IMR-90 (cell line): ENCODE results near the gene SPATA31D1. TPM values are rescaled to one million over a fixed set of nuclear protein-coding genes. Genes with fewer than 3 reads are reported as not detected.

Experiments
- ATAC-seq: fragments of 200-7000 bp; cut with Tn5 transposase; 2 replicates; pipeline ENCODE4 v1.9.1; 2020; ENCODE audit warnings: low read depth, mild to moderate bottlenecking, moderate library complexity
- BruUV-seq: library from RNA; stranded (reverse); fragments of 400-500 nt; replicated peaks from 2 replicates; lab custom pipeline; 2021; lab: Mats Ljungman, UMichigan
- CTCF ChIA-PET: fragments of 300-600 bp; formaldehyde crosslinking; extraction: SDS; loops from one replicate; lab custom pipeline; 2021; ENCODE audit warnings: antibody characterized with exemption; lab: Yijun Ruan, JAX
- POLR2A ChIA-PET: fragments of 300-600 bp; sonication (Branson Sonifier 250); formaldehyde crosslinking; loops from one replicate; lab custom pipeline; 2022; ENCODE audit warnings: antibody characterized with exemption; ENCODE audit not compliant: unreplicated experiment; lab: Charles Lee
- DNase-seq: peaks from one replicate; pipeline ENCODE4 v3.0.0; 2013
- H2AFZ ChIP-seq: replicated peaks from 2 replicates; pipeline ENCODE3; 2013; ENCODE audit warnings: low read length, mild to moderate bottlenecking; ENCODE audit not compliant: poor library complexity
- H2AK5ac ChIP-seq: 2 replicates; pipeline ENCODE4 v1.6.1; 2013; ENCODE audit warnings: low read depth, low read length, inconsistent platforms
- H2AK9ac ChIP-seq: replicated peaks from 2 replicates; pipeline ENCODE3; 2013; ENCODE audit warnings: mild to moderate bottlenecking, low read depth, low read length, moderate library complexity; ENCODE audit not compliant: poor library complexity
- H2BK120ac ChIP-seq: 2 replicates; pipeline ENCODE4 v1.6.1; 2013; ENCODE audit warnings: low read depth, low read length, inconsistent platforms
- H2BK15ac ChIP-seq: 3 replicates; pipeline ENCODE4 v1.6.1; 2013; ENCODE audit warnings: low read depth, low read length, inconsistent platforms
- H2BK20ac ChIP-seq: 2 replicates; pipeline ENCODE4 v1.6.1; 2013; ENCODE audit warnings: low read depth, mild to moderate bottlenecking, inconsistent platforms, low read length, moderate library complexity
- H2BK5ac ChIP-seq: 2 replicates; pipeline ENCODE4 v1.6.1; 2013; ENCODE audit warnings: mild to moderate bottlenecking, low read depth, low read length, inconsistent platforms; ENCODE audit not compliant: poor library complexity, severe bottlenecking
- H3K14ac ChIP-seq: replicated peaks from 2 replicates; pipeline ENCODE4 v1.6.1; 2013; ENCODE audit warnings: low read depth, low read length, inconsistent platforms
- H3K18ac ChIP-seq: 2 replicates; pipeline ENCODE4 v1.6.1; 2013; ENCODE audit warnings: low read depth, low read length, control low read depth
- H3K23ac ChIP-seq: 2 replicates; pipeline ENCODE4 v1.6.1; 2013; ENCODE audit warnings: low read depth, low read length, inconsistent platforms
- H3K27ac ChIP-seq: 2 replicates; pipeline ENCODE4 v1.5.1; 2013; ENCODE audit warnings: mild to moderate bottlenecking, control low read depth, low read length; ENCODE audit not compliant: insufficient read depth
- H3K27me3 ChIP-seq: 2 replicates; pipeline ENCODE4 v1.6.1; 2013; ENCODE audit warnings: low read length; ENCODE audit not compliant: control insufficient read depth, insufficient read depth
- H3K36me3 ChIP-seq: 2 replicates; pipeline ENCODE4 v1.6.1; 2013; ENCODE audit warnings: low read length, mixed read lengths; ENCODE audit not compliant: control insufficient read depth, insufficient read depth
- H3K4ac ChIP-seq: 2 replicates; pipeline ENCODE4 v1.6.1; 2013; ENCODE audit warnings: low read depth, low read length, inconsistent platforms
- H3K4me1 ChIP-seq: 2 replicates; pipeline ENCODE4 v1.6.1; 2013; ENCODE audit warnings: low read length, mixed read lengths; ENCODE audit not compliant: control insufficient read depth, insufficient read depth
- H3K4me2 ChIP-seq: 2 replicates; pipeline ENCODE4 v1.6.1; 2013; ENCODE audit warnings: low read depth, mild to moderate bottlenecking, control low read depth, low read length, moderate library complexity
- H3K4me3 ChIP-seq: 2 replicates; pipeline ENCODE4 v1.5.1; 2013; ENCODE audit warnings: low read depth, mild to moderate bottlenecking, control low read depth, low read length, moderate library complexity; ENCODE audit not compliant: insufficient read depth
- H3K56ac ChIP-seq: 2 replicates; pipeline ENCODE4 v1.6.1; 2013; ENCODE audit warnings: low read length, inconsistent platforms; ENCODE audit not compliant: insufficient read depth; ENCODE audit errors: extremely low read depth
- H3K79me1 ChIP-seq, 2 experiments: 2 replicates each; pipeline ENCODE4 v1.6.1; 2013; ENCODE audit warnings: low read length in 2 of 2, inconsistent platforms in 1 of 2, low read depth in 1 of 2
- H3K9ac ChIP-seq: 2 replicates; pipeline ENCODE4 v1.6.1; 2013; ENCODE audit warnings: low read depth, low read length, control low read depth
- H3K9me1 ChIP-seq: 2 replicates; pipeline ENCODE4 v1.6.1; 2013; ENCODE audit warnings: low read length, inconsistent platforms; ENCODE audit not compliant: insufficient read depth
- H3K9me3 ChIP-seq: 2 replicates; pipeline ENCODE4 v1.6.1; 2013; ENCODE audit warnings: low read length; ENCODE audit not compliant: control insufficient read depth, insufficient read depth
- H4K20me1 ChIP-seq: 2 replicates; pipeline ENCODE4 v1.6.1; 2013; ENCODE audit warnings: low read length, inconsistent platforms; ENCODE audit not compliant: insufficient read depth
- H4K5ac ChIP-seq: 2 replicates; pipeline ENCODE4 v1.6.1; 2013; ENCODE audit warnings: mild to moderate bottlenecking, low read depth, low read length, control low read depth
- H4K8ac ChIP-seq, 2 experiments: 2 replicates each; pipeline ENCODE4 v1.6.1; 2013; ENCODE audit warnings: low read depth in 2 of 2, low read length in 2 of 2, control low read depth in 1 of 2, inconsistent platforms in 1 of 2
- H4K91ac ChIP-seq: 2 replicates; pipeline ENCODE4 v1.6.1; 2013; ENCODE audit warnings: low read depth, low read length, inconsistent platforms; ENCODE audit not compliant: insufficient read depth
- CEBPB ChIP-seq: IDR thresholded peaks from 2 replicates; pipeline ENCODE4 v1.6.1; 2012; ENCODE audit warnings: low read depth, low read length, improper control_type of control experiment
- MAZ ChIP-seq: IDR thresholded peaks from 2 replicates; pipeline ENCODE4 v1.6.1; 2012; ENCODE audit warnings: low read depth, mild to moderate bottlenecking, low read length, improper control_type of control experiment, moderate library complexity, borderline replicate concordance
- MXI1 ChIP-seq: IDR thresholded peaks from 2 replicates; pipeline ENCODE4 v1.6.1; 2012; ENCODE audit warnings: low read depth, mild to moderate bottlenecking, low read length, moderate library complexity, borderline replicate concordance
- NFE2L2 ChIP-seq: fragments of 150-350 bp; IDR thresholded peaks from 2 replicates; pipeline ENCODE4 v1.6.1; 2016; ENCODE audit warnings: low read depth, mild to moderate bottlenecking, low read length
- RAD21 ChIP-seq: IDR thresholded peaks from 2 replicates; pipeline ENCODE4 v1.6.1; 2012; ENCODE audit warnings: low read length, improper control_type of control experiment
- SMC3 ChIP-seq: fragments of 150-350 bp; IDR thresholded peaks from 2 replicates; pipeline ENCODE4 v1.6.1; 2016; ENCODE audit warnings: low read depth, mild to moderate bottlenecking, antibody characterized with exemption, low read length, moderate library complexity
- WGBS, 2 experiments: methylation state at CpG; one replicate each; pipeline versions ENCODE4 v1.1.5 to v1.1.7; 2013; ENCODE audit warnings: missing lambda C conversion rate in 2 of 2; ENCODE audit not compliant: insufficient read length in 1 of 2; ENCODE audit errors: extremely low coverage in 2 of 2; 5-methylcytosine and 5-hydroxymethylcytosine counted together
- dilution Hi-C: fragments of 300-500 bp; cut with HindIII; formaldehyde crosslinking; loops from one replicate; pipeline ENCODE4 v1.14.3; 2018; ENCODE audit warnings: low sequenced_read_pairs; ENCODE audit not compliant: unreplicated experiment
- in situ Hi-C: fragments of 300-500 bp; cut with MboI; formaldehyde crosslinking; loops from 3 replicates; pipeline ENCODE4 v1.14.3; 2019; ENCODE audit warnings: low sequenced_read_pairs, inconsistent platforms, mixed read lengths
- intact Hi-C: fragments of 100-400 bp; cut with micrococcal nuclease; formaldehyde crosslinking; loops from 2 replicates; pipeline ENCODE4 v1.10.0; 2022
- polyA plus RNA-seq, 3 experiments: library from polyadenylated mRNA; depleted of rRNA; stranded (reverse); fragments of >200 nt; gene quantifications; 2 replicates each; pipeline ENCODE4 v1.2.3, GENCODE V29; 2012; ENCODE audit warnings: low replicate concordance in 1 of 3
- total RNA-seq: library from RNA; depleted of rRNA; stranded (reverse); fragments of >200 nt; gene quantifications from 2 replicates; pipeline ENCODE4 v1.2.3, GENCODE V29; 2012
- TF ChIP-seq, protein P1 (sequence below): conservative IDR thresholded peaks from 2 replicates; pipeline ENCODE4 v1.5.1; 2012; ENCODE audit warnings: mild to moderate bottlenecking, low read depth, low read length, improper control_type of control experiment

The SPATA31D1 gene
- total and polyA plus RNA-seq, 2 of the 4 experiments (the other 2 are of a cell fraction): not detected

DNA sequence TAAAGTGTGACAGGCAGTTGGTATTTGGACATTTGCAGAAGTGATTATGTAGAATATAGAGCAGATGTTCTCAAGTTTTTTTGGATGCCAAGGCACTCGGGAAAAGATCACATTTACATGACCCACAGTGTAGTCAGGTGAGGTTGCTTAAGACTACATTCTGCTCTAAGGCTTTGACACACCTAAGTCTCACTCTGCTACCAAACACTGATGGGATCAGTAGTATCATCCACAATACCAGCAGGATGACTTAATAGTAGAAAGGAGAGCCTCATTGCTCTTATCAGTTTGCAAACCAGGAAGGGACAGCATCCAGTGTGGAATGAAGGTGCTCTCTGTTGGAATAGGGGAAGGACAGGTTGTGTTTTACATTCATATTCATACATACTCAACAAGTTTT lies 2.5 kb upstream of the SPATA31D1 start:
- no peak overlapping the region for H3K4ac ChIP-seq
- no peaks in the 10 kb centered on the region for H3K36me3 ChIP-seq
- ATAC-seq (no peak), DNase-seq (no peak)
- no peak overlapping the region for H2AK5ac ChIP-seq
- H4K5ac ChIP-seq: no peak overlapping the region
- H2AFZ ChIP-seq: no peak overlapping the region
- H3K27me3 ChIP-seq: peaks cover 2% of the 10 kb centered on the region
- ChIA-PET POLR2A (no interaction called here), CTCF (no interaction called here)
- in situ Hi-C loops: no loop called here
- no peaks in the 10 kb centered on the region for H3K9me1 ChIP-seq
- intact Hi-C loops: no loop called here
- no peaks in the 10 kb centered on the region; the same call in 1 of the 2 replicates for H3K4me1 ChIP-seq
- H3K56ac ChIP-seq: no peak overlapping the region
- no peak overlapping the region for H3K14ac ChIP-seq
- H3K79me1 ChIP-seq: no peaks in the 10 kb centered on the region
- H2BK5ac ChIP-seq: no peak overlapping the region
- H4K8ac ChIP-seq: no peak overlapping the region
- no CpG with 5 or more reads among the region's 1 CpG for WGBS, 2 experiments
- no peak overlapping the region; the same call in 1 of the 2 replicates for H3K18ac ChIP-seq
- H3K9me3 ChIP-seq: no peaks in the 10 kb centered on the region
- H4K91ac ChIP-seq: no peak overlapping the region
- no peak overlapping the region for H3K23ac ChIP-seq
- H4K20me1 ChIP-seq: no peaks in the 10 kb centered on the region
- H3K9ac ChIP-seq: no peak overlapping the region
- no peak overlapping the region for H2AK9ac ChIP-seq
- H3K27ac ChIP-seq: no peak overlapping the region
- no peak overlapping the region for H2BK15ac ChIP-seq
- H2BK20ac ChIP-seq: no peak overlapping the region
- TF ChIP-seq SMC3: no peak
- no peak for TF ChIP-seq MXI1
- TF ChIP-seq, protein P1, sequence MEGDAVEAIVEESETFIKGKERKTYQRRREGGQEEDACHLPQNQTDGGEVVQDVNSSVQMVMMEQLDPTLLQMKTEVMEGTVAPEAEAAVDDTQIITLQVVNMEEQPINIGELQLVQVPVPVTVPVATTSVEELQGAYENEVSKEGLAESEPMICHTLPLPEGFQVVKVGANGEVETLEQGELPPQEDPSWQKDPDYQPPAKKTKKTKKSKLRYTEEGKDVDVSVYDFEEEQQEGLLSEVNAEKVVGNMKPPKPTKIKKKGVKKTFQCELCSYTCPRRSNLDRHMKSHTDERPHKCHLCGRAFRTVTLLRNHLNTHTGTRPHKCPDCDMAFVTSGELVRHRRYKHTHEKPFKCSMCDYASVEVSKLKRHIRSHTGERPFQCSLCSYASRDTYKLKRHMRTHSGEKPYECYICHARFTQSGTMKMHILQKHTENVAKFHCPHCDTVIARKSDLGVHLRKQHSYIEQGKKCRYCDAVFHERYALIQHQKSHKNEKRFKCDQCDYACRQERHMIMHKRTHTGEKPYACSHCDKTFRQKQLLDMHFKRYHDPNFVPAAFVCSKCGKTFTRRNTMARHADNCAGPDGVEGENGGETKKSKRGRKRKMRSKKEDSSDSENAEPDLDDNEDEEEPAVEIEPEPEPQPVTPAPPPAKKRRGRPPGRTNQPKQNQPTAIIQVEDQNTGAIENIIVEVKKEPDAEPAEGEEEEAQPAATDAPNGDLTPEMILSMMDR: no peak
- no peak for TF ChIP-seq RAD21
- TF ChIP-seq NFE2L2: no peak
- no peak for TF ChIP-seq MAZ
- no peak for TF ChIP-seq CEBPB
- dilution Hi-C loops: no loop called here
- no peak overlapping the region for H2BK120ac ChIP-seq
- BruUV-seq: no TSS peak
- H3K4me3 ChIP-seq: no peak overlapping the region
- no peak overlapping the region for H3K4me2 ChIP-seq
